ENCODE data around the gene HSPBP1.

- no peak for TF ChIP-seq GATA2 (CRISPR knock-in tag; IDR thresholded peaks at IDR 0.05)
- TF ChIP-seq NFE2L1 (tag; IDR thresholded peaks at IDR 0.05; ENCODE audit: borderline replicate concordance, low read depth) = no peak
- no peak for TF ChIP-seq E2F8 (IDR thresholded peaks at IDR 0.05; ENCODE audit: low read depth, partially characterized antibody)
- TF ChIP-seq SIRT6 (IDR thresholded peaks at IDR 0.05; ENCODE audit: low read depth, low read length) = no peak
- TF ChIP-seq CTCF (IDR thresholded peaks at IDR 0.05 in 2 of 3, conservative IDR thresholded peaks at IDR 0.05 in 1 of 3; ENCODE audit: insufficient read depth in 2 of 3, low read depth in 1 of 3, low read length in 3 of 3) = no peak
- TF ChIP-seq JUND (IDR thresholded peaks at IDR 0.05; ENCODE audit: borderline replicate concordance, low read depth, low read length) = no peak
- TF ChIP-seq JUND (tag; IDR thresholded peaks at IDR 0.05; ENCODE audit: borderline replicate concordance, low read depth, low read length) = no peak
These were observed 26.9 kb downstream of the HSPBP1 start for GRCh38 chr19:55252760-55253663.
